Mesothelial cell of epicardium (in vitro differentiated cells): ENCODE results near the gene CFAP68. TPM values are rescaled to one million over a fixed set of nuclear protein-coding genes. Genes with fewer than 3 reads are reported as not detected.

Experiments used
- DNase-seq, 2 experiments: peaks; one replicate each; pipeline ENCODE4 v3.0.0; 2021; ENCODE audit warnings: low spot score in 2 of 2; ENCODE audit not compliant: unreplicated experiment in 2 of 2
- H3K27ac Mint-ChIP-seq: 2 replicates; pipeline ENCODE4 v1.8.0; 2021; ENCODE audit warnings: mixed read lengths
- H3K27me3 Mint-ChIP-seq: 2 replicates; pipeline ENCODE4 v1.8.0; 2021; ENCODE audit warnings: low read depth, mixed read lengths
- H3K36me3 Mint-ChIP-seq: 2 replicates; pipeline ENCODE4 v1.8.0; 2021; ENCODE audit warnings: mixed read lengths
- H3K4me1 Mint-ChIP-seq: 2 replicates; pipeline ENCODE4 v1.8.0; 2021; ENCODE audit warnings: mixed read lengths
- H3K4me3 Mint-ChIP-seq: 2 replicates; pipeline ENCODE4 v1.8.0; 2021; ENCODE audit warnings: mild to moderate bottlenecking, moderate library complexity, mixed read lengths
- H3K9me3 Mint-ChIP-seq: 2 replicates; pipeline ENCODE4 v1.8.0; 2021; ENCODE audit warnings: mixed read lengths
- total RNA-seq: library from RNA; stranded (reverse); gene quantifications from 3 replicates; pipeline ENCODE4 v1.2.1, GENCODE V29; 2021
- TF ChIP-seq, protein P1 (sequence below): fragments of 200-600 bp; sonication (generic); IDR thresholded peaks from one replicate; pipeline ENCODE4 v1.5.0; 2021; ENCODE audit warnings: antibody characterized with exemption; ENCODE audit not compliant: unreplicated experiment

Gene CFAP68
- total RNA-seq, 1 donor from 2014 or later = 31.2 TPM

DNA sequence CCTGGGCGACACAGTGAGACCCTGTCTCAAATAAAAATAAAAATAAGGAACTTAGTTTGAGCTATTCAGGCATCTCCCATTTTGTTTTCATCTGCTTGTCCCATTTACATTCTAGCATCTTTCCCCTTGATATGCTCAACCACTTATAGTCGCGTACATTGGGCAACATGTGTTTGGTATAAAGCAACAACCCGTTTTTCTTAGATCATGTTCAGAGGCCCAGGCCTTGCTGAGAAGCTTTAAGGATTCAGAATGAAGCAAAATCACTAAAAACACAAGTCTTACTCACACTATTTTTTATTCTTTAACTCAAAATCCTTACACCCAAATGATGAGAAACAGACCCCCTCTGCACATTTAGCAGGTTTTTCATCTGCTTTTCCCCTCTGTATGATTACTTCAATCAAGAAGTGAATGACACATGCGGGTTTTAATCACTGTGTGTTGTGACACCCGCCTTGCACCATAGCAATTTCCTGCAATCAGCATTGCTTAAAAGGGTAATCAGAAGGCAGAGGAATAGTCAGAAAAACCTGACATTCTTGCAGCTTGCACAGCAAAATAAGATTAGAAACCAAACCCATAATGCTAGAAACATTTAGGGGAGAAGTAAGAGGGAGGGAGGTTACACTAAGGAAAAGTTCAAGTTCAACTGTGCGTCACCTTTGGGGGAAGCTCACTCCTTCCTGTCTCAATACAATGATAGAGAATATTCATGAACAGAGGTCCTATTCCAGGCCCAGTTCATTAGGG lies 33.9 kb upstream of the CFAP68 start:
- Mint-ChIP-seq H3K27me3 (no peaks in the 10 kb centered on the region), H3K36me3 (peaks cover 24% of the 10 kb centered on the region), H3K27ac (no peak overlapping the region), H3K9me3 (no peaks in the 10 kb centered on the region), H3K4me1 (peaks cover 5% of the 10 kb centered on the region), H3K4me3 (no peak overlapping the region)
- DNase-seq = no peak
- TF ChIP-seq, protein P1, sequence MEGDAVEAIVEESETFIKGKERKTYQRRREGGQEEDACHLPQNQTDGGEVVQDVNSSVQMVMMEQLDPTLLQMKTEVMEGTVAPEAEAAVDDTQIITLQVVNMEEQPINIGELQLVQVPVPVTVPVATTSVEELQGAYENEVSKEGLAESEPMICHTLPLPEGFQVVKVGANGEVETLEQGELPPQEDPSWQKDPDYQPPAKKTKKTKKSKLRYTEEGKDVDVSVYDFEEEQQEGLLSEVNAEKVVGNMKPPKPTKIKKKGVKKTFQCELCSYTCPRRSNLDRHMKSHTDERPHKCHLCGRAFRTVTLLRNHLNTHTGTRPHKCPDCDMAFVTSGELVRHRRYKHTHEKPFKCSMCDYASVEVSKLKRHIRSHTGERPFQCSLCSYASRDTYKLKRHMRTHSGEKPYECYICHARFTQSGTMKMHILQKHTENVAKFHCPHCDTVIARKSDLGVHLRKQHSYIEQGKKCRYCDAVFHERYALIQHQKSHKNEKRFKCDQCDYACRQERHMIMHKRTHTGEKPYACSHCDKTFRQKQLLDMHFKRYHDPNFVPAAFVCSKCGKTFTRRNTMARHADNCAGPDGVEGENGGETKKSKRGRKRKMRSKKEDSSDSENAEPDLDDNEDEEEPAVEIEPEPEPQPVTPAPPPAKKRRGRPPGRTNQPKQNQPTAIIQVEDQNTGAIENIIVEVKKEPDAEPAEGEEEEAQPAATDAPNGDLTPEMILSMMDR = no peak

DNA sequence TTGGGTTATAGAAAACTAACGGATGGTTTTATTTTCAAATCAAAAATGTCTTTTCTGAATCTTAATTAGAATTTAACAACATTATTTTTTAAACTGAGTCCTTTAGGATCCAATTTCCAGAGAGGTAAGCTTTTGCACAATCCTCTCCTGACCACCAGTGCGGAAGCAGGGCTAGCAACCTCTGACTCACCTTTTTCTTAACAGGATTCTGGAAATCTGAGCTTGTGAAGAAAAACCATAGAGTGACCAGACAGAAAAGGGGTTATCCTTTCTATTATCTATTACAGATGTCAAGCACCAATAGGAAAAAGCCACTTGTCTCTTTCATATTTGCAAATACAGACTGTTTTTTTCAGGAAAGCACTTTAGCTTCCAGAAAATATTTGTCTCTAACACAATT lies 33.3 kb upstream of the CFAP68 start:
- H3K27me3 Mint-ChIP-seq = no peaks in the 10 kb centered on the region
- H3K4me3 Mint-ChIP-seq = no peak overlapping the region
- H3K36me3 Mint-ChIP-seq = peaks cover 24% of the 10 kb centered on the region
- H3K27ac Mint-ChIP-seq = no peak overlapping the region
- no peaks in the 10 kb centered on the region for H3K9me3 Mint-ChIP-seq
- TF ChIP-seq, protein P1 = no peak
- H3K4me1 Mint-ChIP-seq = peaks cover 3% of the 10 kb centered on the region
- DNase-seq = no peak

DNA sequence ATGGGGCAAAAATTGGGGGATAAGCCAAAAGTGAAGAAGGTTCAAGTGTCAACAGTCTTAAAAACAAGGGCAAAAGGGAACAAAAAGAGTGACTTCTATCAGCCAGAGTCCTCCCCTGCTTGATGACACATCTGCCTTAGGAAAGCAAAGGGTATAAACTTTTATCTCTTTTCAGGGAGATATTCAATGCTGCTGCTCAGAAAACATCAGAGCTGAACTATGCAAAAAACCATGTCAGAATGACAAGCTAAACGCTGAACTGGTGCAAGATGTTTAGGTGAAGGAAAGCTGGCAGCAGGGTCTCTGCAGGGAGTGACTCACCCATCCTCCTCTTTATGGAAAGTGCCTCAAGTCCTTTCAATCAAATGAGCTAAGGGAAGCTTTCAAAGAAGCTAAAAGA lies 32.7 kb upstream of the CFAP68 start:
- no peak overlapping the region for H3K4me3 Mint-ChIP-seq
- H3K4me1 Mint-ChIP-seq = no peaks in the 10 kb centered on the region
- no peaks in the 10 kb centered on the region for H3K9me3 Mint-ChIP-seq
- peaks cover 24% of the 10 kb centered on the region for H3K36me3 Mint-ChIP-seq
- DNase-seq = no peak
- H3K27me3 Mint-ChIP-seq = no peaks in the 10 kb centered on the region
- TF ChIP-seq, protein P1 = no peak
- no peak overlapping the region for H3K27ac Mint-ChIP-seq

DNA sequence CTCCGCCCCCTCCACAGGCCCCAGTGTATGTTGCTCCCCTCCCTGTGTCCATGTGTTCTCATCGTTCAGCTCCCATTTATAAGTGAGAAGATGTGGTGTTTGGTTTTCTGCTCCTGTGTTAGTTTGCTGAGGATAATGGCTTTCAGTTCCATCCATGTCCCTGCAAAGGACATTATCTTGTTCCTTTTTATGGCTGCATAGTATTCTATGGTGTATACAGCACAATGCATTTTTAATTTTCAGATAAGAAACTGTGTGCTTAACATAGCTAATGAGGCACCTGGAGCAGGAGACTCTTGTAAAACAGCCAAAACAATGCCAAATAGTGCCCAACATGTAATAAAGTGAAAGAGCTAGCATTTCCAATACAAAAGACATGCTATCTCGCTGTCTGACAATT lies 29.7 kb upstream of the CFAP68 start:
- Mint-ChIP-seq H3K9me3 (no peaks in the 10 kb centered on the region), H3K36me3 (peaks cover 36% of the 10 kb centered on the region), H3K27ac (no peak overlapping the region)

DNA sequence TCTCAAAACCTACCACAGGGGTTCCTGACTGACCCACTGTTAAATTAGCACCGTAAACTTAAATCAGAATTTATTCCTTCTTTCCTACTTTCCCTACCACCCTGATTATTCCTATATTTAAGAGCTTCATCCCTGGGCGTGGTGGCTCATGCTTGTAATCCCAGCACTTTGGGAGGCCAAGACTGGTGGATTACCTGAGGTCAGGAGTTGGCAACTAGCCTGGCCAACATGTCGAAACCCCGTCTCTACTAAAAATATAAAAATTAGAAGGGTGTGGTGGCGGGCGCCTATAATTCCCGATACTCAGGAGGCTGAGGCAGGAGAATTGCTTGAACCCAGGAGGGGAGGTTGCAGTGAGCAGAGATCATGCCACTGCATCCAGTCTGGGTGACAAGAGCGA lies 28.3 kb upstream of the CFAP68 start:
- H3K9me3 Mint-ChIP-seq = no peaks in the 10 kb centered on the region
- no peak for DNase-seq
- H3K36me3 Mint-ChIP-seq = peaks cover 42% of the 10 kb centered on the region
- H3K4me1 Mint-ChIP-seq = no peaks in the 10 kb centered on the region
- no peaks in the 10 kb centered on the region for H3K27me3 Mint-ChIP-seq
- H3K27ac Mint-ChIP-seq = no peak overlapping the region
- TF ChIP-seq, protein P1 = no peak
- no peak overlapping the region for H3K4me3 Mint-ChIP-seq

More for the DNA sequence above, 29.7 kb upstream of the CFAP68 start:
- no peak overlapping the region for H3K4me3 Mint-ChIP-seq
- DNase-seq = no peak
- no peaks in the 10 kb centered on the region for H3K27me3 Mint-ChIP-seq
- H3K4me1 Mint-ChIP-seq = no peaks in the 10 kb centered on the region
- TF ChIP-seq, protein P1 = no peak
